GM19468 (cell line): ENCODE results near the gene UGT2B10.

Experiments used
- ATAC-seq: cut with Tn5 transposase; IDR thresholded peaks from one replicate; pipeline ENCODE4 v1.9.1; 2021; ENCODE audit warnings: mild to moderate bottlenecking, moderate library complexity, moderate number of reproducible peaks; ENCODE audit not compliant: unreplicated experiment; ENCODE audit errors: extremely low read depth

Gene UGT2B10

DNA sequence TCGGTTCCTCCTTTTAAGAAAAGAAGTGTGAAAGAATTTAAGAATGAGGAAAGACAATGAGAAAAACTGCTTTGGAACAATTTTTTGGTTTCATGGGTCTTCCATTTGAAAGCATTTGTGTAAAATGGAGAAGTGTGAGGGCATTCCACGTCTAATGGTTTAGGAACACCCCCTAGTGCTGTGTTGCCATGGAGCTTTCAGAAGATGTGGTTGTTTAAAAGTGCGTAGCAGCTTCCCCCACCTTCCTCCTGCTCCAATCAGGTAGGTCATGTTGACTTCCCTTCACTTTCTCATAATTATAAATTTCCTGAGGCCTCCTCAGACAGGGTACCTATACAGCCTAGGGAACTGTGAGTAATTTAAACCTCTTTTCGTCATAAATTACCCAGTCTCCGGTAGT, 50.0 kb downstream of the UGT2B10 start:
- no peak for ATAC-seq

DNA sequence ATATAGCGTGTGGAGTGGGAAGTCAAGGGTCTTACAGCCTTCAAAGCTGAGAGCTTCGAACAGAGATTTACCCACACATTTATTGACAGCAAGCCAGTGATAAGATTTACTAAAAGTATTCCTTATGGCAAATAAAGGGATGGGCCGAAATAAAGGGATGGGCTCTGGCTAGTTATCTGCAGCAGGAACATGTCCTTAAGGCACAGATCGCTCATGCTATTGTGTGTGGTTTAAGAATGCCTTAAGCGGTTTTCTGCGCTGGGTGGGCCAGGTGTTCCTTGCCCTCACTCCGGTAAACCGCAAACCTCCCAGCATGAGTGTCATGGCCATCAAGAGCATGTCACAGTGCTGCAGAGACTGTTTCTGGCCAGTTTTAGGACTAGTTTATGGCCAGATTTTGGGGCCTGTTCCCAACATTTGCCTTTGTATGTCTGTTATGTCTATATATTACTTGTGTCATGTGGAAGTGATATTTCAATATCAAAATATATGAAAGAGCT, 53.5 kb downstream of the UGT2B10 start:
- ATAC-seq, result no peak

DNA sequence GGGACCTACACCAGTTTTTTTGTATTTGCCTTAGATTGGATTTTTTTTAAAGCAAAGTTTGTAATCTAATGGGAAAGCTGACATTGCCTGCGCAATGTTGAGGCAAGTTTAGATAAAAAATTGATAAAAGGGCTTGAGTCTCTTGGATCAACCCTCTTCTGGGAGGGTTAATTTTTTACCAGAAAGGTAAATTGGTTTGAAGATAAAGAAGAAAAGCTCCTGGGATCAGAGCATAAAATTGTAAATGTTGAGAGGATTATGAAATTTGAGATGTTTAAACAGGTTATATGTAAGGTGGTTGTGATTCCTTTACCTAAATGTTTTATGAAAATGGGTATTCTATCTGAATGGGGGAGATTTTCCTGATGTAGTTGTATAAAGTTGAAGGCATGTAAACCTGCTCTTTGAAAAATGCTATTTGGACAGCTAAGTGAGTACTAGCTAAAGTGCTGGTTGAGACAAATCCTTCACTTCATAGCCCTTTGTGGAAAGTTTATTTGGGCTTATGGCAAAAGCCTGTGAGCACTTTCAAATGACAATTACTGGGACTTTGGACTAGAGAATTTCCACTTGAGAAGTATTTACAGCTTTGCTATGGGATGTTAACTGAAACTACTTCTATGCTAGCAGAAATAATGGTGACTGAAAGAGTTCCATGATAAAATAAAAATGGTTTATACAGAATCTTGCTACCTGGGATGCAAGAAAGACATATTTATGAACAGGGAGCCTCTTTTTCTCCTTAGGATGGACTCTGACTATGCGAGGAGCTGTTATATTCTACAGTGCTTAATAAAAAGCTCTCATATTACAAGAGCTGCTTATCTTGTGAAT, 56.2 kb downstream of the UGT2B10 start:
- no peak for ATAC-seq

DNA sequence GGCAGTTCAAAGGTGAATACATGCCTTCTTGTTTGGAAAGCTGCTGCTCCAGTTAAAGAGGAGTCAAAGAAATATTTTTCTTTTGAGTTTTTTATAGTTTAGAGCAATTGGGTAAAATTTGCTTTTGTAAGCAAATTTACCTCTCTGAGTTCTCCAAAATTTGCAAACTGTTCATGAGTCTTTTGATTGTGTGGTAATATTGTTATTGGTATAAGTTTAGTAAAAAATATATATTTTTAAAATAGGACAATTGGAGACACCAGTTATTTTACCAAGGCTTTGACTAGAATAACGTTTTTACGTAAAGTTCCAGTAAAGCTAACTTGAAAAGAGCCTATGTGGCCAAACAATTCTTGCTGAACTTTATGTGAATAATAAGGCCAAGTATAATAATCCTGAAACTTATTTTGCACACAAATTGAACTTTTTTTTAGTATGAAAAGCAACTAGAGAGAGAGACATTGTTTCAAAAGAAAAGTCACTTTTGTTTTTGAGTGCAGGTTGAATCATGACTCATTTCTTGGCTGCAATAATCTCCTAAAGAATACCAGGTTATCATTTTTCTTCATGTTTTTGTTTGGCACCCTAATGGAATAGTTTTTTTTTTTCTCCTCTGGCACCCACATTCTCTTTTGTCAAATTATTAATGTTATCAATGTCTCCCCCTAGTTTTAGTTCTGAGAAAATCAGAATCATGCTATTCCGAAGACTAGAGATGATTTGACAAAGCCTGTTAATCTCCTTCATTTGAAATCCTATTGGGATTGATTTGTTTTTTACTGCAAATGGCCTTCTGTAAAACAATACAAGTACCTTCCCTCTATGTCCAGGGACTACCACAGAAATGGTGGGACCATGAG, 57.1 kb downstream of the UGT2B10 start:
- ATAC-seq, result no peak

DNA sequence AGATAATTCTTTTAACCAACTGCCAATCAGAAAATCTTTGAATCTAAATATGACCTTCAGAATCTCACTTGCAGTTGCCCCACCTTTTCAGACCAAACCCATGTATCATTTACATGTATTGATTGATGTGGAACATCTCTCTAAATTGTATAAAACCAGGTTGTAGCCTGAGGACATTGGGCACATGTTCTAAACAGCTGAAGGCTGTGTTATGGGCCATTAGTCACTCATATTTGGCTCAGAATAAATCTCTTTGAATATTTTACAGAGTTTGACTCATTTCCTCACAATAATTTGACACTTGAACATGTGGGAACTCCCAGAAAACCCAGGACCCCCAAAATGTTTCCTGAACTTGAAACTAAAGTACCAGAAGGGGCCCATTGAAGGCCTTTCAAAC, 58.7 kb downstream of the UGT2B10 start:
- ATAC-seq, result no peak

DNA sequence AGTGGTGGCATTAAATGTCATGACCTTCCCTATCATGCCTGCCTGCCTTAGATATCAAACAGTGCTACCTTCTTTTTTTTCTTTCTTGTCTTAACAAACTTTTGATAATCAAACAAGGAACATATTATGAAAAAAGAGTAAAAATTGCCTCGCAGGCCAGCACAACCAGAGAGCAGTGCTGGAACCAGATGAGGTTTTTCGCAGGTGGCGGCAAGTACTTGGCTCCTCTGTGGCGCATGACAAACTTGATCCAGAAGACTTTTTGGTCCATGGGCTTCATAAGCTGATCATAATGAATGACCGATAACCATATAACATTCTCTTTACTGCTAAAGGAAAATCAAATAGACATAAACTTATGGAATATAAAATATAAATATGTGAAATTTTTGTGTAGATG, 61.8 kb downstream of the UGT2B10 start:
- ATAC-seq, result no peak

DNA sequence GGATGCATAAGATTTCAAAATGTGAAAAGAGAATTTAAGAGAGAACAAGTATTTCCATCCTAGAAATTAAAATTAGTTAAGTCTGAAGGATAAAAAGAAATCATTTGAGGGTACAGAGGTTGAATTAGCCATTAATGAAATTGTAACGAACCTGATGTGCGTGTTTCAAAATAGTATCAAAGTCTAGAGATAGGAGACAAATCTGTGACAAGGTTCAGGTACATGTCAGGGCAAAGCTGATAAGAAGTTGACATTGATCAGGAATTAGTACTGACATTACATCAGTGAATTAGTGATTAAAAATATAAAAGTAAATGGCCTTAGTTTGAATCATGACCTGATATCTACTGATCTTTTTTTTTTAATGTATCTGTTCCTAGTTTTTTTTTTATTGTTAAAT, 62.3 kb downstream of the UGT2B10 start:
- no peak for ATAC-seq
